Caco-2 (cell line): ENCODE results near the gene ENO2. TPM values are rescaled to one million over a fixed set of nuclear protein-coding genes. Genes with fewer than 3 reads are reported as not detected.

ENCODE experiments used
- BruUV-seq: library from RNA; stranded (reverse); fragments of 400-500 nt; replicated peaks from 2 replicates; lab custom pipeline; 2021; lab: Mats Ljungman, UMichigan
- CTCF ChIA-PET: fragments of 300-600 bp; sonication (Branson Sonifier 250); formaldehyde crosslinking; loops from one replicate; lab custom pipeline; 2022; ENCODE audit warnings: antibody characterized with exemption; lab: Charles Lee
- POLR2A ChIA-PET: fragments of 300-600 bp; sonication (Branson Sonifier 250); formaldehyde crosslinking; loops from one replicate; lab custom pipeline; 2022; ENCODE audit warnings: antibody characterized with exemption; lab: Charles Lee
- DNase-seq, 2 experiments: peaks; one replicate each; pipeline versions ENCODE4 v3.0.0 to v3.0.0-alpha.2; 2020 to 2022
- H3K27me3 ChIP-seq: replicated peaks from 2 replicates; pipeline ENCODE4 v1.6.0; 2011; ENCODE audit warnings: low read length; ENCODE audit not compliant: control insufficient read depth, insufficient read depth
- H3K36me3 ChIP-seq: 2 replicates; pipeline ENCODE4 v1.5.1; 2011; ENCODE audit warnings: low read length; ENCODE audit not compliant: control insufficient read depth, insufficient read depth
- H3K4me1 ChIP-seq: fragments of 250-450 bp; sonication (Bioruptor Pico); 2 replicates; pipeline ENCODE4 v1.5.1; 2020; ENCODE audit warnings: mild to moderate bottlenecking
- H3K4me3 ChIP-seq: 2 replicates; pipeline ENCODE4 v1.5.1; 2011; ENCODE audit warnings: low read depth, mild to moderate bottlenecking, control low read depth, low read length
- H3K9me3 ChIP-seq: fragments of 250-450 bp; sonication (Bioruptor Pico); 2 replicates; pipeline ENCODE4 v1.5.1; 2020; ENCODE audit warnings: mild to moderate bottlenecking, moderate library complexity
- H3K27ac Mint-ChIP-seq: one replicate; pipeline ENCODE4 v1.8.0; 2022; ENCODE audit warnings: mixed read lengths; ENCODE audit not compliant: unreplicated experiment
- H3K27me3 Mint-ChIP-seq: one replicate; pipeline ENCODE4 v1.8.0; 2022; ENCODE audit warnings: mixed read lengths; ENCODE audit not compliant: insufficient read depth, unreplicated experiment
- H3K36me3 Mint-ChIP-seq: one replicate; pipeline ENCODE4 v1.8.0; 2022; ENCODE audit warnings: mild to moderate bottlenecking, mixed read lengths; ENCODE audit not compliant: insufficient read depth, unreplicated experiment
- H3K4me1 Mint-ChIP-seq: one replicate; pipeline ENCODE4 v1.8.0; 2022; ENCODE audit warnings: low read depth, mixed read lengths; ENCODE audit not compliant: unreplicated experiment
- H3K4me3 Mint-ChIP-seq: one replicate; pipeline ENCODE4 v1.8.0; 2022; ENCODE audit warnings: mild to moderate bottlenecking, moderate library complexity, mixed read lengths; ENCODE audit not compliant: unreplicated experiment
- H3K9me3 Mint-ChIP-seq: one replicate; pipeline ENCODE4 v1.8.0; 2022; ENCODE audit warnings: mixed read lengths; ENCODE audit not compliant: unreplicated experiment
- intact Hi-C: fragments of 100-400 bp; cut with micrococcal nuclease; formaldehyde crosslinking; loops from one replicate; pipeline ENCODE4 v1.10.0; 2022; ENCODE audit not compliant: unreplicated experiment
- total RNA-seq: library from RNA; stranded (reverse); gene quantifications from 2 replicates; pipeline ENCODE4 v1.2.3, GENCODE V29; 2022
- TF ChIP-seq, protein P1 (sequence below), 2 experiments: fragments of 200-600 bp in 1 of 2; IDR thresholded peaks; 1 replicate in 1 of 2; 2 replicates in 1 of 2; pipeline versions ENCODE4 v1.5.1 to v1.8.0; 2011 to 2022; ENCODE audit warnings: antibody characterized with exemption in 1 of 2, control low read depth in 1 of 2, inconsistent platforms in 1 of 2, low read depth in 1 of 2, low read length in 1 of 2, mild to moderate bottlenecking in 1 of 2, moderate library complexity in 1 of 2; ENCODE audit not compliant: insufficient read depth in 1 of 2, severe bottlenecking in 1 of 2, unreplicated experiment in 1 of 2

Gene ENO2
- total RNA-seq, 1 experiment from 2014 or later: 23.2 TPM

DNA sequence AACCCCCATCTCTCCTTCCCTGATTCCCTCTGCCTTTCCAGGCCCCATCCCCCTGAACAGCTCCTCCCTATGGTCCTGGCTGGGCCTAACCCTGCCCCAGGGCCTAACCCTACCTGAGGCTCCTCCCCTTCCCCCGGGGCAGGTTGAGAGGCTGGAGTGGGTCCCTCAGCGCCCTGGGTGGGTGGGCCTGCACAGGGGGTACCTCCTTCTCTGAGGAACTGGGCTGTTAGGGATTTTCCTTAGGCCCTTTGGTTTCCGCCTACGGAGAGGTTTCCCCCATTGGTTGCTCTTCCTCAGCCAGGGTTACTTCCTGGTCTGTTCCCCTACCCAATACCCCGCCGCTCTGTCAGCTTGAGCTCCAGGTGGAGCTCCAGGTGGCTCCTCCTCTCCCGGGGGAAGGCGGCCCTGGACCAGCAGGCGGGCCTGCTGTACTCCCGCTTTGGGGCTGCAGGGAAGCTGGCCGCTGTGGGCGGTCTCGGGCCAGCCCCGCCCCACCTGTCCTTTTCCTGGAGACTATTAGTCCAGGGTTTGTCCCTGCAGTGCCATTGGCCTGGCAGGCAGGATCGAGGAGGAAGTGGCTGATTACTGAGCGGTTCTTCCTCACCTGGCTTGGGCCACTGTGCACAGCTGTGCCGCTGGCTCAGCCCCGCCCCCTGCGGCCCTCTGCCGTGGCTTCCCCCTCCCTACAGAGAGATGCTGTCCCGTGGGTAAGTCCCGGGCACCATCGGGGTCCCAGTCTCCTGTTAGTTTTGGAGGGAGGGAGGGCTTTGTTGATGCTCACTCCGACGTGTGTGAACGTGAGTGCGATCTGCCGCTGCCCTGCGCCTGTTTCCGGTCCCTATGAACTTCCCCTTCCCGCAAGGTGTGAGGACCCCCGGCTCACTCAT is 31.9 kb downstream of the ENO2 start:
- intact Hi-C loops: loop anchor here (1.0 kb wide), 6 partner anchors 16 to 167 kb away; partner anchors contain the start of gene LPCAT3
- Histone ChIP-seq H3K9me3 (no peaks in the 10 kb centered on the region), H3K4me3 (peak overlapping the region; percentile 64), H3K36me3 (no peaks in the 10 kb centered on the region), H3K27me3 (no peaks in the 10 kb centered on the region), H3K4me1 (peaks cover 18% of the 10 kb centered on the region)
- H3K27ac Mint-ChIP-seq: peak overlapping the region; percentile 99
- no TSS peak for BruUV-seq
- TF ChIP-seq, protein P1, sequence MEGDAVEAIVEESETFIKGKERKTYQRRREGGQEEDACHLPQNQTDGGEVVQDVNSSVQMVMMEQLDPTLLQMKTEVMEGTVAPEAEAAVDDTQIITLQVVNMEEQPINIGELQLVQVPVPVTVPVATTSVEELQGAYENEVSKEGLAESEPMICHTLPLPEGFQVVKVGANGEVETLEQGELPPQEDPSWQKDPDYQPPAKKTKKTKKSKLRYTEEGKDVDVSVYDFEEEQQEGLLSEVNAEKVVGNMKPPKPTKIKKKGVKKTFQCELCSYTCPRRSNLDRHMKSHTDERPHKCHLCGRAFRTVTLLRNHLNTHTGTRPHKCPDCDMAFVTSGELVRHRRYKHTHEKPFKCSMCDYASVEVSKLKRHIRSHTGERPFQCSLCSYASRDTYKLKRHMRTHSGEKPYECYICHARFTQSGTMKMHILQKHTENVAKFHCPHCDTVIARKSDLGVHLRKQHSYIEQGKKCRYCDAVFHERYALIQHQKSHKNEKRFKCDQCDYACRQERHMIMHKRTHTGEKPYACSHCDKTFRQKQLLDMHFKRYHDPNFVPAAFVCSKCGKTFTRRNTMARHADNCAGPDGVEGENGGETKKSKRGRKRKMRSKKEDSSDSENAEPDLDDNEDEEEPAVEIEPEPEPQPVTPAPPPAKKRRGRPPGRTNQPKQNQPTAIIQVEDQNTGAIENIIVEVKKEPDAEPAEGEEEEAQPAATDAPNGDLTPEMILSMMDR (IDR thresholded peaks at IDR 0.05; ENCODE audit: insufficient read depth in 1 of 2, low read depth in 1 of 2, low read length in 1 of 2, severe bottlenecking in 1 of 2, unreplicated experiment in 1 of 2): peak in 1 of 2 experiments; percentile 16
- DNase-seq: peak; percentile 100
- H3K27me3 Mint-ChIP-seq: peaks cover 4% of the 10 kb centered on the region
- ChIA-PET CTCF (interaction anchor here (0.5 to 6.0 kb wide), 31 partner anchors 8 to 258 kb away, joined by 3 to 241 read pairs (median 5); partner anchors contain the start of genes C1RL, C1S, LPCAT3 and SPSB2), POLR2A (interaction anchor here (0.5 to 5.2 kb wide), 24 partner anchors 9 to 333 kb away, joined by 3 to 237 read pairs (median 6); partner anchors contain the start of genes ATN1, C1RL, CDCA3 and COPS7A)
- H3K9me3 Mint-ChIP-seq: no peaks in the 10 kb centered on the region
- H3K4me1 Mint-ChIP-seq: peaks cover 40% of the 10 kb centered on the region
- peak overlapping the region; percentile 88 for H3K4me3 Mint-ChIP-seq
- peaks cover 59% of the 10 kb centered on the region for H3K36me3 Mint-ChIP-seq

DNA sequence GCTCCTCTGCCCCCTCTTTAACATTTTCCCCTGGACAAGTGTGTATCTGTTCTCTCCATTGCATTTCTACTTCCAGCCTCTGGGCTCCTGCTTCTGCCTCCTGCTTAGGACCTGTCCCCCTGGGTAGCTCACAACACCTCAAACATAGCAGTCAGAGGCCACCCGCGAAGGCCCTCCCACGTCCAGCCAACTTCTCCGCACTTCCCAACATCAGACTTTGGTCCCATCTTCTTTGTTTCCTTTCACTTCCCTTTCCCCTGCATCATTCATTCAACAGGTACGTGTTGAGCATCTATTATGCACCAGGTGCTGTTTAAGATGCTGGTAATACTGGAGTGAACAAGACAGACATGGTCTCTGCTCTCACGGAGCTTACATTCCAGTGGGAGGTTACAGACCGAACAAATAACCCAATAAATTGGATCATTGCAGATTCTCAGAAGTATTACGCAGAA is 32.6 kb downstream of the ENO2 start:
- Histone ChIP-seq H3K4me1 (peaks cover 18% of the 10 kb centered on the region), H3K4me3 (peak overlapping the region; percentile 64), H3K36me3 (no peaks in the 10 kb centered on the region), H3K9me3 (no peaks in the 10 kb centered on the region), H3K27me3 (no peaks in the 10 kb centered on the region)
- Mint-ChIP-seq H3K27ac (peak overlapping the region; percentile 99), H3K9me3 (no peaks in the 10 kb centered on the region), H3K4me1 (peaks cover 40% of the 10 kb centered on the region), H3K4me3 (peak overlapping the region; percentile 88), H3K36me3 (peaks cover 52% of the 10 kb centered on the region), H3K27me3 (peaks cover 4% of the 10 kb centered on the region)
- POLR2A ChIA-PET: interaction anchor here (0.6 to 5.2 kb wide), 11 partner anchors 9 to 179 kb away, joined by 4 to 237 read pairs (median 17); partner anchors contain the start of genes C1RL, CDCA3 and USP5
- CTCF ChIA-PET: interaction anchor here (0.7 to 6.0 kb wide), 20 partner anchors 9 to 698 kb away, joined by 3 to 241 read pairs (median 8); partner anchors contain the start of genes C1RL, C1S, LPCAT3 and SPSB2
- no TSS peak for BruUV-seq
- intact Hi-C loops: loop anchor here (1.0 kb wide), 6 partner anchors 15 to 166 kb away; partner anchors contain the start of gene LPCAT3
- TF ChIP-seq, protein P1 (IDR thresholded peaks at IDR 0.05; ENCODE audit: insufficient read depth in 1 of 2, low read depth in 1 of 2, low read length in 1 of 2, severe bottlenecking in 1 of 2, unreplicated experiment in 1 of 2): no peak
- DNase-seq: no peak

DNA sequence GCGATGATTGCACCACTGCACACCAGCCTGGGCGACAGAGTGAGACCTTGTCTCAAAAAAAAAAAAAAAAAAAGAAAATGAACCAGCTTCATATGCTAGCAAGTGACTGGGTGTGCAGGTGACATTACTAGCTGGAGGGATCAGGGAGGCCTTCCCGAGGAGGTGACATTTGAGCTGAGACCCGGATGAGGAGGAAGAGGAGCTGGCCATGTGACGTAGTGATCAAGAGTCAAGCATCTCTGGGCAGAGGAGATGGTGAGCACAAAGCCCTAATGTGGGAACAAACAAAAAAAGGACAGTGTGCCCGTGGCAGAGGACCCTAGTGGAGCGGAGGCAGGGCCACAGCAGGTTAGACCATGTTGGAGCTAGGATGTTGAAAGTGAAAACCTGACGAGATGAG is 33.2 kb downstream of the ENO2 start:
- TF ChIP-seq, protein P1 (IDR thresholded peaks at IDR 0.05; ENCODE audit: insufficient read depth in 1 of 2, low read depth in 1 of 2, low read length in 1 of 2, severe bottlenecking in 1 of 2, unreplicated experiment in 1 of 2): no peak
- Mint-ChIP-seq H3K27me3 (peaks cover 4% of the 10 kb centered on the region), H3K9me3 (no peaks in the 10 kb centered on the region), H3K4me3 (no peak overlapping the region), H3K4me1 (peaks cover 34% of the 10 kb centered on the region), H3K36me3 (peaks cover 46% of the 10 kb centered on the region), H3K27ac (no peak overlapping the region)
- Histone ChIP-seq H3K36me3 (no peaks in the 10 kb centered on the region), H3K4me1 (peaks cover 18% of the 10 kb centered on the region), H3K27me3 (no peaks in the 10 kb centered on the region), H3K9me3 (no peaks in the 10 kb centered on the region), H3K4me3 (peak overlapping the region; percentile 64)
- POLR2A ChIA-PET: interaction anchor here (2.7 to 5.2 kb wide), 3 partner anchors 15 to 161 kb away, joined by 17 to 237 read pairs (median 50); partner anchors contain the start of gene C1RL
- DNase-seq: no peak
- intact Hi-C loops: no loop called here
- CTCF ChIA-PET: interaction anchor here (0.6 to 6.0 kb wide), 6 partner anchors 10 to 697 kb away, joined by 3 to 241 read pairs (median 8); partner anchors contain the start of gene SPSB2
- BruUV-seq: no TSS peak
